HFF-Myc (cell line): Measurements from ENCODE around the gene SLC23A3.

Experiments used
- DNase-seq: peaks from one replicate; pipeline ENCODE4 v3.0.0-alpha.2; 2011; ENCODE audit warnings: low read depth; ENCODE audit errors: extremely low read depth
- H3K4me3 ChIP-seq: replicated peaks from 2 replicates; pipeline ENCODE4 v1.5.1; 2011; ENCODE audit warnings: low read depth, mild to moderate bottlenecking, control low read depth, low read length
- TF ChIP-seq, protein P1 (sequence below): IDR thresholded peaks from 2 replicates; pipeline ENCODE4 v1.5.1; 2012; ENCODE audit warnings: mild to moderate bottlenecking, low read depth, low read length, control low read depth; ENCODE audit errors: missing control alignments

The SLC23A3 gene

GRCh38 chr2:219118504-219118903 lies 51.3 kb downstream of the SLC23A3 start:
- no peak overlapping the region for H3K4me3 ChIP-seq
- DNase-seq = no peak
- TF ChIP-seq, protein P1, sequence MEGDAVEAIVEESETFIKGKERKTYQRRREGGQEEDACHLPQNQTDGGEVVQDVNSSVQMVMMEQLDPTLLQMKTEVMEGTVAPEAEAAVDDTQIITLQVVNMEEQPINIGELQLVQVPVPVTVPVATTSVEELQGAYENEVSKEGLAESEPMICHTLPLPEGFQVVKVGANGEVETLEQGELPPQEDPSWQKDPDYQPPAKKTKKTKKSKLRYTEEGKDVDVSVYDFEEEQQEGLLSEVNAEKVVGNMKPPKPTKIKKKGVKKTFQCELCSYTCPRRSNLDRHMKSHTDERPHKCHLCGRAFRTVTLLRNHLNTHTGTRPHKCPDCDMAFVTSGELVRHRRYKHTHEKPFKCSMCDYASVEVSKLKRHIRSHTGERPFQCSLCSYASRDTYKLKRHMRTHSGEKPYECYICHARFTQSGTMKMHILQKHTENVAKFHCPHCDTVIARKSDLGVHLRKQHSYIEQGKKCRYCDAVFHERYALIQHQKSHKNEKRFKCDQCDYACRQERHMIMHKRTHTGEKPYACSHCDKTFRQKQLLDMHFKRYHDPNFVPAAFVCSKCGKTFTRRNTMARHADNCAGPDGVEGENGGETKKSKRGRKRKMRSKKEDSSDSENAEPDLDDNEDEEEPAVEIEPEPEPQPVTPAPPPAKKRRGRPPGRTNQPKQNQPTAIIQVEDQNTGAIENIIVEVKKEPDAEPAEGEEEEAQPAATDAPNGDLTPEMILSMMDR = no peak

- DNase-seq = no peak
- TF ChIP-seq, protein P1 = no peak
These were observed 52.8 kb downstream of the SLC23A3 start for GRCh38 chr2:219116776-219117646.

DNA sequence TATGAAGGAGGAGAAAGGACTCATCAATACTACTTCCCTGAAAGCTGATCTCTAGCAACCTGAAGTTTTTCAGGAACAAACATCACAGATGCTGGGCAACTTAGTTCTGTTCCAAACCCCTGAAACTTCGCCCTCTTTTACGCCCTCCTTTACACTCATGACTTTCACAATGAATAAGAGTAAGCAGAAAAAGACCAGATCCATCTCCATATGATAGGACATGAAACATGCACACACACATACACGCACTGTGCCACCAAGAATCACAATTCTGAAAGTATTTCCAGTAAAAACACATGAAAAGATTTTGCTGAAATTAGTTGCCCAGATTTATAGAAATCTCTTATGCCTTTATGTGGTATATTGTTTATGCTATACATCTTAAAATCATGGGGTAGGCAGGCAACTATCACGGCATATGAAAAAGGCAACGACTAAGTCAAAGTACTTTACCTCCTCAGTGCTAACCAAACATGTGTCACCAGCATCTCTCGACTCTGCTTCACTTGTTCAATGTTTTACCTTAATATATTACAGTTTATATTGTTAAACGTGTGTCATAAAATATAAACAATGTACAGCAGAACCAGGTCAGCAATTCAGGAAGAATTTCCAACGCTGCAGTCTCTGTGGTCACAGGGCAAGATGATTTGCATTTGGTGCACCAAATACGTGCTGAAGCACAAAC lies 57.0 kb downstream of the SLC23A3 start:
- no peak for DNase-seq
- TF ChIP-seq, protein P1 = no peak
- H3K4me3 ChIP-seq = no peak overlapping the region

More at GRCh38 chr2:219116776-219117646, 52.8 kb downstream of the SLC23A3 start:
- no peak overlapping the region for H3K4me3 ChIP-seq

DNA sequence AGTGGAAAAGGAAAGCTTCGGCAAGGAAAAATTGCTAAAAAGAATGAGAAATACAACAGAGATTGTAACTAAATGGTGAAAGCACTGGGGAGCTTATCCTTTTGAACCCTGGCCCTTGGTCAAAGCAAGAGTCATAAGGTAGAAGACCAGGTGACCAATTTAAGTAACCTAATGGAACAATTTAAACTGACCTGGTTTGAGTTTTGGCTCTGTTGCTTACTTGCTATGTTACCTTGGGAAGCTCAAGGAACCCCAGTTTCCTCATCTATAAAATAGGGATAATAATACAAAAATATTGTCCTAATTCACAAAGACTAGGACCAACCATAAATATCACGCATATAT lies 57.8 kb downstream of the SLC23A3 start:
- DNase-seq = no peak
- no peak overlapping the region for H3K4me3 ChIP-seq
- TF ChIP-seq, protein P1 = no peak
